Inflammatory macrophage treated with lipopolysaccharide for 1 hour (primary cell): ENCODE results near the gene CISD1.

Experiments
- DNase-seq, 2 donors: peaks; one replicate each; pipeline ENCODE4 v3.0.0-alpha.2; 2020 to 2022

CISD1 gene

GRCh38 chr10:58316874-58317273, 47.9 kb downstream of the CISD1 start:
- no peak for DNase-seq

GRCh38 chr10:58318346-58318745, 49.4 kb downstream of the CISD1 start:
- DNase-seq: no peak

- peak in 1 of 2 donors; percentile 23 for DNase-seq
Measured at GRCh38 chr10:58319599-58319998, 50.6 kb downstream of the CISD1 start.

GRCh38 chr10:58320351-58321049, 51.5 kb downstream of the CISD1 start:
- DNase-seq: peak in 1 of 2 donors; percentile 74

- DNase-seq: peak; percentile 93 to 95
Measured at GRCh38 chr10:58322072-58322834, 53.3 kb downstream of the CISD1 start.

GRCh38 chr10:58322835-58323209, 53.9 kb downstream of the CISD1 start:
- no peak for DNase-seq

- no peak for DNase-seq
Measured at GRCh38 chr10:58326967-58327381, 58.0 kb downstream of the CISD1 start.

GRCh38 chr10:58328233-58328632, 59.3 kb downstream of the CISD1 start:
- DNase-seq: no peak

GRCh38 chr10:58330431-58330830, 61.5 kb downstream of the CISD1 start:
- DNase-seq: peak; percentile 79 to 89

GRCh38 chr10:58331646-58332045, 62.7 kb downstream of the CISD1 start:
- DNase-seq: peak; percentile 73 to 83

- DNase-seq: peak; percentile 81 to 94
Measured at GRCh38 chr10:58334817-58335305, 65.9 kb downstream of the CISD1 start, which contains the start of gene UBE2D1. UBE2D1 (plus strand) TSS chr10:58335006; CDS start chr10:58335202, 196 bp downstream.

GRCh38 chr10:58335306-58336005, 66.5 kb downstream of the CISD1 start:
- no peak for DNase-seq

GRCh38 chr10:58336242-58336641, 67.3 kb downstream of the CISD1 start:
- DNase-seq: no peak
